GM18505 (cell line): ENCODE data around the gene MORN5.

Experiments
- ATAC-seq: cut with Tn5 transposase; IDR thresholded peaks from one replicate; pipeline ENCODE4 v1.9.1; 2021; ENCODE audit not compliant: unreplicated experiment
- POLR2A ChIP-seq: IDR thresholded peaks from 4 replicates; pipeline ENCODE4 v1.6.1; 2011; ENCODE audit warnings: borderline replicate concordance; ENCODE audit not compliant: insufficient read depth, insufficient read length; ENCODE audit errors: extremely low read depth

MORN5 gene

GRCh38 chr9:122192914-122193525 is 33.3 kb downstream of the MORN5 start:
- no peak for ATAC-seq

GRCh38 chr9:122193651-122194050 is 33.9 kb downstream of the MORN5 start:
- no peak for TF ChIP-seq POLR2A

More at GRCh38 chr9:122192914-122193525, 33.3 kb downstream of the MORN5 start:
- TF ChIP-seq POLR2A, result no peak

GRCh38 chr9:122195875-122196274 is 36.2 kb downstream of the MORN5 start:
- TF ChIP-seq POLR2A, result no peak
- no peak for ATAC-seq

More at GRCh38 chr9:122193651-122194050, 33.9 kb downstream of the MORN5 start:
- ATAC-seq, result no peak

GRCh38 chr9:122197426-122197825 is 37.7 kb downstream of the MORN5 start:
- no peak for TF ChIP-seq POLR2A
- no peak for ATAC-seq

- TF ChIP-seq POLR2A, result no peak
- ATAC-seq, result no peak
These were observed 38.2 kb downstream of the MORN5 start for GRCh38 chr9:122197882-122198281.

- no peak for TF ChIP-seq POLR2A
- no peak for ATAC-seq
These were observed 41.4 kb downstream of the MORN5 start for GRCh38 chr9:122200960-122201595.

GRCh38 chr9:122201641-122202040 is 41.9 kb downstream of the MORN5 start:
- ATAC-seq, result no peak
- no peak for TF ChIP-seq POLR2A

- no peak for TF ChIP-seq POLR2A
- no peak for ATAC-seq
These were observed 42.4 kb downstream of the MORN5 start for GRCh38 chr9:122202111-122202510.

- no peak for TF ChIP-seq POLR2A
- ATAC-seq, result no peak
These were observed 44.3 kb downstream of the MORN5 start for GRCh38 chr9:122204055-122204454.

GRCh38 chr9:122204491-122204890 is 44.8 kb downstream of the MORN5 start:
- no peak for ATAC-seq

GRCh38 chr9:122205176-122205575 is 45.5 kb downstream of the MORN5 start:
- ATAC-seq, result no peak

More at GRCh38 chr9:122204491-122204890, 44.8 kb downstream of the MORN5 start:
- no peak for TF ChIP-seq POLR2A

GRCh38 chr9:122206118-122207046 is 46.7 kb downstream of the MORN5 start:
- ATAC-seq, result no peak
- no peak for TF ChIP-seq POLR2A

More at GRCh38 chr9:122205176-122205575, 45.5 kb downstream of the MORN5 start:
- TF ChIP-seq POLR2A, result no peak

GRCh38 chr9:122207096-122207495 is 47.4 kb downstream of the MORN5 start:
- TF ChIP-seq POLR2A, result no peak
- no peak for ATAC-seq

GRCh38 chr9:122209451-122209850 is 49.7 kb downstream of the MORN5 start:
- TF ChIP-seq POLR2A, result no peak
- ATAC-seq, result no peak

- no peak for ATAC-seq
- no peak for TF ChIP-seq POLR2A
These were observed 52.8 kb downstream of the MORN5 start for GRCh38 chr9:122212473-122213004.
